SKM-1 treated with dmso at 0.1 percent for 144 hours (cell line): Measurements from ENCODE around the gene EBNA1BP2.
"Not testable (repeated sequence)": the region's sequence is repeated elsewhere in the genome, so short reads cannot be mapped to it uniquely, and the experiment has no call there.

Experiments
- DNase-seq: peaks from one replicate; lab custom pipeline; 2025; ENCODE audit not compliant: unreplicated experiment; lab: John Stamatoyannopoulos, UW

EBNA1BP2 gene

GRCh38 chr1:43121256-43121900 is 50.7 kb downstream of the EBNA1BP2 start:
- no peak for DNase-seq

GRCh38 chr1:43119928-43120586 is 52.0 kb downstream of the EBNA1BP2 start:
- not testable (repeated sequence) for DNase-seq
